Loucy (cell line): ENCODE results near the gene SEC14L2.

Source experiments
- H2AFZ ChIP-seq: fragments of 200-600 bp; sonication (generic); 2 replicates; pipeline ENCODE4 v1.6.0; 2016; ENCODE audit warnings: antibody characterized with exemption, mild to moderate bottlenecking, low read length, moderate library complexity
- H3F3A ChIP-seq: fragments of 200-600 bp; 2 replicates; pipeline ENCODE4 v1.6.0; 2016; ENCODE audit warnings: antibody characterized with exemption, low read depth, mild to moderate bottlenecking
- H3K27me3 ChIP-seq: fragments of 200-600 bp; sonication (generic); 2 replicates; pipeline ENCODE4 v1.6.1; 2014; ENCODE audit warnings: low read length, mild to moderate bottlenecking; ENCODE audit not compliant: insufficient read depth, poor library complexity, severe bottlenecking
- H3K36me3 ChIP-seq: fragments of 200-600 bp; sonication (generic); 2 replicates; pipeline ENCODE4 v1.6.1; 2016; ENCODE audit warnings: low read length; ENCODE audit not compliant: insufficient read depth
- H3K4me1 ChIP-seq: fragments of 200-600 bp; sonication (generic); 2 replicates; pipeline ENCODE4 v1.5.1; 2014; ENCODE audit warnings: low read length, mild to moderate bottlenecking; ENCODE audit not compliant: insufficient read depth, poor library complexity, severe bottlenecking
- H3K4me2 ChIP-seq: fragments of 200-600 bp; sonication (generic); 2 replicates; pipeline ENCODE4 v1.6.0; 2014; ENCODE audit warnings: antibody characterized with exemption, low read length, low read depth, mild to moderate bottlenecking; ENCODE audit not compliant: poor library complexity, severe bottlenecking
- H3K4me3 ChIP-seq: fragments of 200-600 bp; sonication (generic); 2 replicates; pipeline ENCODE4 v1.5.1; 2014; ENCODE audit warnings: low read length, mild to moderate bottlenecking, mixed read lengths; ENCODE audit not compliant: poor library complexity, severe bottlenecking
- H3K79me2 ChIP-seq: fragments of 200-600 bp; sonication (generic); 2 replicates; pipeline ENCODE4 v1.6.1; 2014; ENCODE audit warnings: low read length; ENCODE audit not compliant: insufficient read depth
- H3K9ac ChIP-seq: fragments of 200-600 bp; sonication (generic); 2 replicates; pipeline ENCODE4 v1.6.0; 2014; ENCODE audit warnings: mild to moderate bottlenecking, low read depth, low read length, moderate library complexity; ENCODE audit not compliant: poor library complexity, severe bottlenecking
- H3K9me2 ChIP-seq: fragments of 200-600 bp; sonication (generic); replicated peaks from 2 replicates; pipeline ENCODE4 v1.6.1; 2016; ENCODE audit warnings: low read depth, low read length, mixed read lengths
- H3K9me3 ChIP-seq: fragments of 200-600 bp; sonication (generic); 2 replicates; pipeline ENCODE4 v1.6.1; 2014; ENCODE audit warnings: mild to moderate bottlenecking, antibody characterized with exemption, low read length, low read depth; ENCODE audit not compliant: insufficient read depth
- H4K20me1 ChIP-seq: fragments of 200-600 bp; sonication (generic); 2 replicates; pipeline ENCODE4 v1.6.0; 2014; ENCODE audit warnings: antibody characterized with exemption, low read length, mild to moderate bottlenecking; ENCODE audit not compliant: insufficient read depth, poor library complexity, severe bottlenecking
- EZH2phosphoT487 ChIP-seq: fragments of 200-600 bp; IDR thresholded peaks from 2 replicates; pipeline ENCODE4 v1.6.1; 2018; ENCODE audit warnings: antibody characterized with exemption, mild to moderate bottlenecking, moderate library complexity, borderline replicate concordance
- TF ChIP-seq, protein P1 (sequence below): fragments of 200-600 bp; sonication (generic); conservative IDR thresholded peaks from 2 replicates; pipeline ENCODE4 v1.5.1; 2014; ENCODE audit warnings: mild to moderate bottlenecking, antibody characterized with exemption, low read length

The SEC14L2 gene

DNA sequence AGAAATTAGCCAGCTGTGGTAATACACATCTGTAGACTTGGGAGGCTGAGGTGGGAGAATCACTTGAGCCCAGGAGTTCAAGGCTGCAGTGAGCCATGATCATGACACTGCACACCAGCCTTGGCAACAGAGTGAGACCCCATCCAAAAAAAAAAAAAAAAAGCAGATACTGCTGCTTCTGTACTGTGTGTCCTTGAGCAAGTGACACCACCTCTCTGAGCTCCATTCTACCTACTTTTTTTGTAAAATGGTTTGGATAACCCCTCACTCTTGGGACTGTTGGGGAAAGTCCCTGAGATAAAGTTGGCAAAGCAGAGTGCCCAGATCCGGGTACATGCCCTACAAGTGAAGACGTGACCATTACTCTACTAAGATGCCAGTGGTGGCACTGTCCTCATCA is 72.3 kb downstream of the SEC14L2 start:
- TF ChIP-seq, protein P1, sequence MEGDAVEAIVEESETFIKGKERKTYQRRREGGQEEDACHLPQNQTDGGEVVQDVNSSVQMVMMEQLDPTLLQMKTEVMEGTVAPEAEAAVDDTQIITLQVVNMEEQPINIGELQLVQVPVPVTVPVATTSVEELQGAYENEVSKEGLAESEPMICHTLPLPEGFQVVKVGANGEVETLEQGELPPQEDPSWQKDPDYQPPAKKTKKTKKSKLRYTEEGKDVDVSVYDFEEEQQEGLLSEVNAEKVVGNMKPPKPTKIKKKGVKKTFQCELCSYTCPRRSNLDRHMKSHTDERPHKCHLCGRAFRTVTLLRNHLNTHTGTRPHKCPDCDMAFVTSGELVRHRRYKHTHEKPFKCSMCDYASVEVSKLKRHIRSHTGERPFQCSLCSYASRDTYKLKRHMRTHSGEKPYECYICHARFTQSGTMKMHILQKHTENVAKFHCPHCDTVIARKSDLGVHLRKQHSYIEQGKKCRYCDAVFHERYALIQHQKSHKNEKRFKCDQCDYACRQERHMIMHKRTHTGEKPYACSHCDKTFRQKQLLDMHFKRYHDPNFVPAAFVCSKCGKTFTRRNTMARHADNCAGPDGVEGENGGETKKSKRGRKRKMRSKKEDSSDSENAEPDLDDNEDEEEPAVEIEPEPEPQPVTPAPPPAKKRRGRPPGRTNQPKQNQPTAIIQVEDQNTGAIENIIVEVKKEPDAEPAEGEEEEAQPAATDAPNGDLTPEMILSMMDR, result no peak
- no peak for TF ChIP-seq EZH2phosphoT487
- H3K9ac ChIP-seq, result no peak overlapping the region
- no peaks in the 10 kb centered on the region for H3K79me2 ChIP-seq
- no peaks in the 10 kb centered on the region for H3K36me3 ChIP-seq
- H3K27me3 ChIP-seq, result peaks cover 17% of the 10 kb centered on the region
- no peaks in the 10 kb centered on the region for H4K20me1 ChIP-seq
- no peaks in the 10 kb centered on the region for H3F3A ChIP-seq
- no peak overlapping the region for H2AFZ ChIP-seq
- H3K4me1 ChIP-seq, result no peaks in the 10 kb centered on the region
- no peak overlapping the region for H3K4me3 ChIP-seq
- no peaks in the 10 kb centered on the region for H3K9me3 ChIP-seq
- no peaks in the 10 kb centered on the region for H3K9me2 ChIP-seq
- H3K4me2 ChIP-seq, result no peak overlapping the region

DNA sequence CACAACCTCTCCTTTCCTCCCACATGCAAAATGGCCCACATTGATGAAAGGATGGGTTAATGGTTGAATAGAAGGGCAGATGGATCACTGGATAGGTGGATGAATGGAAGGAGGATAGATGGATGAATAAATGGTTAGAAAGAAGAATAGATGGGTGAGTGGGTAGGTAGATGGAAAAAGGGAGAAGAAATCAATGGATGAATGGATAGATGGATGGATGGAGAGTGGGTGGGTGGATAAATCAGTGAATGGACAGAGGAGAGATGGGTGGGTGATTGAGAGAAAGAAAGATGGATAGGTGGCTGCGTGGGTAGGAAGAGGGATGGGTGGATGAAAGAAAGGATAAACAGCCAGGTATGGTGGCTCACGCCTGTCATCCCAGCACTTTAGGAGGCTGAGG is 73.8 kb downstream of the SEC14L2 start:
- Histone ChIP-seq H3K27me3 (peaks cover 9% of the 10 kb centered on the region), H3F3A (no peaks in the 10 kb centered on the region), H3K4me1 (no peaks in the 10 kb centered on the region), H3K79me2 (no peaks in the 10 kb centered on the region), H3K36me3 (no peaks in the 10 kb centered on the region), H4K20me1 (no peaks in the 10 kb centered on the region), H3K9me3 (no peaks in the 10 kb centered on the region), H3K9me2 (no peaks in the 10 kb centered on the region), H3K4me3 (no peak overlapping the region), H2AFZ (no peak overlapping the region), H3K9ac (no peak overlapping the region), H3K4me2 (no peak overlapping the region)
- TF ChIP-seq, protein P1, result no peak
- TF ChIP-seq EZH2phosphoT487, result no peak

DNA sequence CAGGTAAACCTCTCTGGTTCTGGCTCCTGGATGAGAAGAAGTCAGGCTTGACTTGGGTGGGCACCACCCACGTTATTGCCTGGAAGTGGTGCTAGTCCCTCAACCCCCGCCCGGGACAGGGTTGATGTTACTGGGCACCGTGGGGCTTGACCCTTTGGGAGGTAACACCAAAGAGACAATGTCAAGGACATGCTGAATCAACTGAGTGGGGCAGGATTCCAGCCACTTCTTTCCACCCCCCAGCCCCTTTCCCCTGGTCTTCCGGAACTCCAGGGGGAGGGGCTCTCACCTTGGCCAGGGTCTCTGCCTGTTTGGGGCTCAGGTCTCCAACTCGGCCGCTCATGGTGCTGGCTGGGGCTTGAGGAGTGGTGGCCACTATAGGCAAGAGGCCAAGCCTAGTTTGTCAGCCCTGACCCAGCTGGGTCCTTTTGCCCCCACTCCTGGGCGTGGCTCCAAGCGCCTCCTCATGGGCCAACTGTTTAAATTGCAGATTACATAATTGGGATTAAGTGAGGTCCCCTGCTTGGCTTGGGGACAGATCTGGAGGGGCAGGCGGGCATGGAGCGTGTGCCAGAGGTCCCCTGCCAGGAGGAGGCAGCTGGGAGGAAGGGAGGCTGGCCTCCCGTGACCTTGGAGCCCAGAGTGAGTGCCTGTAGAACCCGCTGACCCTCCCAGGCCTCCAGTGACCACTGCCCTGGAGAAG is 74.9 kb downstream of the SEC14L2 start, which contains the start of gene SEC14L3:
Gene SEC14L3, minus strand, starts transcription at position 402 of the 703 bp plus-strand sequence. Its CDS starts 59 bp downstream, at position 343.
- no peak for TF ChIP-seq EZH2phosphoT487
- TF ChIP-seq, protein P1, result no peak
- peaks cover 9% of the 10 kb centered on the region for H3K27me3 ChIP-seq
- H3K4me1 ChIP-seq, result no peaks in the 10 kb centered on the region
- no peak within 1 kb of the TSS for H3K9ac ChIP-seq
- H4K20me1 ChIP-seq, result no peaks in the 10 kb centered on the region
- H3K4me3 ChIP-seq, result no peak within 1 kb of the TSS
- H3K4me2 ChIP-seq, result no peak within 1 kb of the TSS
- H2AFZ ChIP-seq, result no peak within 1 kb of the TSS
- no peaks in the 10 kb centered on the region for H3K36me3 ChIP-seq
- H3F3A ChIP-seq, result no peaks in the 10 kb centered on the region
- H3K79me2 ChIP-seq, result no peaks in the 10 kb centered on the region
- no peaks in the 10 kb centered on the region for H3K9me3 ChIP-seq
- H3K9me2 ChIP-seq, result no peaks in the 10 kb centered on the region
